Tibial nerve (tissue), 4 donors: ENCODE results near the gene LGALS7B. TPM values are rescaled to one million over a fixed set of nuclear protein-coding genes. Genes with fewer than 3 reads are reported as not detected.
"Not testable (repeated sequence)": the region's sequence is repeated elsewhere in the genome, so short reads cannot be mapped to it uniquely, and the experiment has no call there.

Source experiments
- DNase-seq, 2 donors: peaks; one replicate each; pipeline ENCODE4 v3.0.0-alpha.2; 2019; ENCODE audit warnings: low spot score in 2 of 2
- H3K27ac ChIP-seq, 4 donors: fragments of 200-600 bp; sonication (generic) in 3 of 4; one replicate each; pipeline ENCODE4 v1.5.1; 2017 to 2019; ENCODE audit warnings: mild to moderate bottlenecking in 1 of 4
- H3K27me3 ChIP-seq, 2 donors: fragments of 200-600 bp; sonication (generic) in 1 of 2; one replicate each; pipeline versions ENCODE4 v1.5.1 to v1.6.0; 2017 to 2019
- H3K36me3 ChIP-seq, 3 donors: fragments of 200-600 bp; sonication (generic); one replicate each; pipeline ENCODE4 v1.5.1; 2018 to 2019
- H3K4me1 ChIP-seq, 4 donors: fragments of 200-600 bp; sonication (generic) in 3 of 4; one replicate each; pipeline ENCODE4 v1.5.1; 2017 to 2019
- H3K4me3 ChIP-seq, 4 donors: fragments of 200-600 bp; sonication (generic) in 3 of 4; one replicate each; pipeline ENCODE4 v1.5.1; 2017 to 2019; ENCODE audit warnings: mild to moderate bottlenecking in 1 of 4, moderate library complexity in 1 of 4
- H3K9me3 ChIP-seq, 4 donors: fragments of 200-600 bp; sonication (generic) in 3 of 4; one replicate each; pipeline ENCODE4 v1.5.1; 2017 to 2019
- CTCF ChIP-seq, 5 experiments: fragments of 200-600 bp in 3 of 5; fragments of 450-650 bp in 2 of 5; sonication (generic) in 3 of 5; IDR thresholded peaks; one replicate each; pipeline ENCODE4 v1.5.1; 2016 to 2019; ENCODE audit warnings: antibody characterized with exemption in 5 of 5, mild to moderate bottlenecking in 3 of 5, moderate library complexity in 2 of 5
- EP300 ChIP-seq, 2 donors: sonication (generic); formaldehyde crosslinking; IDR thresholded peaks; one replicate each; pipeline ENCODE4 v1.6.1; 2017; ENCODE audit warnings: antibody characterized with exemption in 2 of 2, mild to moderate bottlenecking in 1 of 2
- POLR2A ChIP-seq, 2 donors: fragments of 450-650 bp; IDR thresholded peaks; one replicate each; pipeline ENCODE4 v1.6.1; 2017; ENCODE audit warnings: antibody characterized with exemption in 2 of 2, mild to moderate bottlenecking in 2 of 2, moderate library complexity in 2 of 2
- WGBS, 2 donors: methylation state at CpG; one replicate each; pipeline ENCODE4 v1.1.5; 2018; 5-methylcytosine and 5-hydroxymethylcytosine counted together
- total RNA-seq, 4 donors: library from RNA; depleted of rRNA; stranded (reverse); fragments of >200 nt; gene quantifications; one replicate each; pipeline ENCODE4 v1.1.0, GENCODE V29; 2016

LGALS7B gene
- total RNA-seq, 4 donors from 2014 or later = not detected

- Histone ChIP-seq H3K36me3 (peaks cover 0 to 78% (median 22%) of the 10 kb centered on the region in 3 donors), H3K9me3 (no peaks in the 10 kb centered on the region), H3K4me3 (no peak overlapping the region), H3K27me3 (no peaks in the 10 kb centered on the region), H3K27ac (no peak overlapping the region), H3K4me1 (no peaks in the 10 kb centered on the region)
- no peak for TF ChIP-seq POLR2A (IDR thresholded peaks at IDR 0.05)
- TF ChIP-seq CTCF (IDR thresholded peaks at IDR 0.05) = no peak
- no peak for TF ChIP-seq EP300 (IDR thresholded peaks at IDR 0.05)
- no peak for DNase-seq
- WGBS, 2 donors = 93 to 95% methylated on average over 7 to 15 of the region's 15 CpGs
These were observed 28.1 kb downstream of the LGALS7B start for GRCh38 chr19:38817081-38817480.

GRCh38 chr19:38819231-38819920 is 30.4 kb downstream of the LGALS7B start:
- WGBS, 2 donors = 84 to 85% methylated on average over 13 of the region's 13 CpGs
- no peak overlapping the region for H3K4me3 ChIP-seq

GRCh38 chr19:38821230-38821825 is 32.3 kb downstream of the LGALS7B start:
- peaks cover 0 to 78% (median 9%) of the 10 kb centered on the region in 3 donors for H3K36me3 ChIP-seq

More at GRCh38 chr19:38819231-38819920, 30.4 kb downstream of the LGALS7B start:
- Histone ChIP-seq H3K27ac (peak overlapping the region in 1 of 4 donors; percentile 59), H3K27me3 (no peaks in the 10 kb centered on the region), H3K9me3 (no peaks in the 10 kb centered on the region), H3K4me1 (no peaks in the 10 kb centered on the region), H3K36me3 (peaks cover 0 to 85% (median 22%) of the 10 kb centered on the region in 3 donors)
- DNase-seq = no peak
- TF ChIP-seq CTCF (IDR thresholded peaks at IDR 0.05) = no peak
- TF ChIP-seq POLR2A (IDR thresholded peaks at IDR 0.05) = no peak
- no peak for TF ChIP-seq EP300 (IDR thresholded peaks at IDR 0.05)

GRCh38 chr19:38825936-38826335 is 36.9 kb downstream of the LGALS7B start:
- H3K9me3 ChIP-seq, H3K27me3 ChIP-seq, DNase-seq, H3K4me3 ChIP-seq, H3K27ac ChIP-seq: not testable (repeated sequence)
- Histone ChIP-seq H3K36me3 (peaks cover 0 to 60% (median 0%) of the 10 kb centered on the region in 3 donors), H3K4me1 (peaks cover 0 to 30% (median 6%) of the 10 kb centered on the region in 4 donors)
- WGBS, 2 donors = 83 to 86% methylated on average over 7 of the region's 7 CpGs

More at GRCh38 chr19:38821230-38821825, 32.3 kb downstream of the LGALS7B start:
- not testable (repeated sequence) for H3K27me3 ChIP-seq, H3K4me3 ChIP-seq, H3K27ac ChIP-seq, DNase-seq, H3K9me3 ChIP-seq, H3K4me1 ChIP-seq
- 98 to 99% methylated on average over 10 to 22 of the region's 29 CpGs for WGBS, 2 donors

- no peaks in the 10 kb centered on the region for H3K9me3 ChIP-seq
- H3K27me3 ChIP-seq = no peaks in the 10 kb centered on the region
- no peak for DNase-seq
- peaks cover 0 to 33% (median 7%) of the 10 kb centered on the region in 4 donors for H3K4me1 ChIP-seq
- H3K27ac ChIP-seq = peak overlapping the region in 3 of 4 donors; percentile 6 to 64 (median 52)
- TF ChIP-seq POLR2A (IDR thresholded peaks at IDR 0.05) (no peak), CTCF (IDR thresholded peaks at IDR 0.05) (no peak), EP300 (IDR thresholded peaks at IDR 0.05) (no peak)
- 31 to 34% methylated on average over 6 of the region's 6 CpGs for WGBS, 2 donors
- H3K4me3 ChIP-seq = no peak overlapping the region
- H3K36me3 ChIP-seq = peaks cover 0 to 49% (median 0%) of the 10 kb centered on the region in 3 donors
These were observed 38.0 kb downstream of the LGALS7B start for GRCh38 chr19:38826856-38827551.

DNA sequence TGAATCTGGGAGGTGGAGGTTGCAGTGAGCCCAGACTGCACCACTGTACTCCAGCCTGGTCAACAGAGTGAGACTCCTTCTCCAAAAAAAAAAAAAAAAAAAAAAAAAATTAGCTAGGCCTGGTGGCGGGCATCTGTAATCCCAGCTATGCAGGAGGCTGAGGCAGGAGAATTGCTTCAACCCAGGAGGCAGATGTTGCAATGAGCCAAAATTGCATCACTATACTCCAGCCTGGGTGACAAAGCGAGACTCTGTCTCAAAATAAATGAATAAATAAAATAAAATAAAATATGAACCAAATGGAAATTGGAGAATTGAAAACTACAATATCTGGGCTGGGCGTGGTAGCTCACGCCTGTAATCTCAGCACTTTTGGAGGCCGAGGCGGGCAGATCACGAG is 40.2 kb downstream of the LGALS7B start:
- Histone ChIP-seq H3K36me3 (peaks cover 0 to 31% (median 0%) of the 10 kb centered on the region in 3 donors), H3K4me1 (peaks cover 0 to 39% (median 16%) of the 10 kb centered on the region in 4 donors)
- H3K9me3 ChIP-seq, H3K27me3 ChIP-seq, DNase-seq, H3K4me3 ChIP-seq, H3K27ac ChIP-seq: not testable (repeated sequence)
- 89 to 93% methylated on average over 7 of the region's 7 CpGs for WGBS, 2 donors
